ENCODE data around the gene GNMT. TPM values are rescaled to one million over a fixed set of nuclear protein-coding genes. Genes with fewer than 3 reads are reported as not detected.
A peak's percentile ranks its signal among the peaks of the same experiment; 100 is the strongest.

The GNMT gene
- total RNA-seq, 1 experiment from 2014 or later = not detected

DNA sequence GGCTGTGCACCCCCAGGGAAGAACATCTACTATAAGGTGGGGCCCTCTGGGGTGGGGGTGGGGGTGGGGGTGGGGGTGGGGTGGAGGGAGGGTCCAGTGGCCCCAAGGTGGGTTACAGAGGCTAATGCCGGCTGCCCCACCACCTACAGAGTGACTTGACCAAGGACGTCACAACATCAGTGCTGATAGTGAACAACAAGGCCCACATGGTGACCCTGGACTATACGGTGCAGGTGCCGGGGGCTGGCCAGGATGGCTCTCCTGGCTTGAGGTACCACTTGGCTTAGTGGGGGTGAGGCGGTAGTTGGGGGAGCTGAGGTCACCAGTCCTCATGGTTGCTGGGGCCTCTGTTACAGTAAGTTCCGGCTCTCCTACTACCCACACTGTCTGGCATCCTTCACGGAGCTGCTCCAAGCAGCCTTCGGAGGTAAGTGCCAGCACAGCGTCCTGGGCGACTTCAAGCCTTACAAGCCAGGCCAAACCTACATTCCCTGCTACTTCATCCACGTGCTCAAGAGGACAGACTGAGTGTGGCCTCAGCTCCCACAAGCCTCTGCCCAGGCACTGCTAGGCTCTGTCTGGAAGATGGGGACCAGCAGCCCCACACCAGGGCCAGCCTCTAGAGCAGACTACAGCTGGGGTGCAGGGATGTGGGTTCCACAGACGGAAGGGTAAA is 2.8 kb downstream of the GNMT start:
- Histone ChIP-seq H3K27me3 (no peaks in the 10 kb centered on the region), H3K4me3 (no peak overlapping the region), H3K9me3 (replicated peaks) (no peaks in the 10 kb centered on the region), H3K36me3 (no peaks in the 10 kb centered on the region), H3K27ac (no peak overlapping the region), H3K4me1 (no peaks in the 10 kb centered on the region)
- DNase-seq = no peak

- DNase-seq = peak; percentile 42 to 52
- no peak overlapping the region for H3K27ac ChIP-seq
- H3K4me1 ChIP-seq = no peaks in the 10 kb centered on the region
- H3K27me3 ChIP-seq = no peaks in the 10 kb centered on the region
- H3K9me3 ChIP-seq (replicated peaks) = no peaks in the 10 kb centered on the region
- H3K36me3 ChIP-seq = no peaks in the 10 kb centered on the region
- H3K4me3 ChIP-seq = no peak overlapping the region
These were observed 3.5 kb downstream of the GNMT start for GRCh38 chr6:42963855-42964605.

DNA sequence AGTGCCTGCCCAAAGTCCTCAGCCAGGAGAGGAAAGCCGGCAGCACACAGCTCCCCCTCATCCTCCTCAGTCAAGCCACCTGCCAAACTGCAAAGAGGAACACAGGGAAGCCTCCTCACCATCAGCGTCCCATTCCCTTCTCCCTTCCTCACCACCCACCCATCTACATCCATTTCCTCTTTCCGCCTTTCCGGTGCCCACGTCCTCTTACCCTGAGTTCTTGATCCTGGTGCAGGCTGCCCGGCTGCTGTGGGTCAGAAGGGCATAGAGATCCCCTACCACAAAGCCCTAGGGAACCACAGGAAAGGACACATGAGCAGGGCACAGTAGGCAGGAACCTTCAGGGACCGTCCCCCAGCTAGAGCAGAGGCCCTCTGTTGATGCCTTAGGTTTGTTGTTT is 6.0 kb downstream of the GNMT start:
- no peak overlapping the region for H3K27ac ChIP-seq
- H3K36me3 ChIP-seq = no peaks in the 10 kb centered on the region
- H3K27me3 ChIP-seq = no peaks in the 10 kb centered on the region
- no peak overlapping the region for H3K4me3 ChIP-seq
- H3K4me1 ChIP-seq = peaks cover 5% of the 10 kb centered on the region; the same call in 1 of the 2 replicates
- no peaks in the 10 kb centered on the region for H3K9me3 ChIP-seq (replicated peaks)
- DNase-seq = no peak

GRCh38 chr6:42967228-42967627 is 6.7 kb downstream of the GNMT start:
- Histone ChIP-seq H3K36me3 (no peaks in the 10 kb centered on the region), H3K4me1 (peaks cover 5% of the 10 kb centered on the region; the same call in 1 of the 2 replicates), H3K4me3 (no peak overlapping the region)

GRCh38 chr6:42968126-42968701 is 7.7 kb downstream of the GNMT start:
- DNase-seq = no peak

More at GRCh38 chr6:42967228-42967627, 6.7 kb downstream of the GNMT start:
- no peak overlapping the region for H3K27ac ChIP-seq
- no peaks in the 10 kb centered on the region for H3K9me3 ChIP-seq (replicated peaks)
- H3K27me3 ChIP-seq = no peaks in the 10 kb centered on the region
- DNase-seq = no peak

DNA sequence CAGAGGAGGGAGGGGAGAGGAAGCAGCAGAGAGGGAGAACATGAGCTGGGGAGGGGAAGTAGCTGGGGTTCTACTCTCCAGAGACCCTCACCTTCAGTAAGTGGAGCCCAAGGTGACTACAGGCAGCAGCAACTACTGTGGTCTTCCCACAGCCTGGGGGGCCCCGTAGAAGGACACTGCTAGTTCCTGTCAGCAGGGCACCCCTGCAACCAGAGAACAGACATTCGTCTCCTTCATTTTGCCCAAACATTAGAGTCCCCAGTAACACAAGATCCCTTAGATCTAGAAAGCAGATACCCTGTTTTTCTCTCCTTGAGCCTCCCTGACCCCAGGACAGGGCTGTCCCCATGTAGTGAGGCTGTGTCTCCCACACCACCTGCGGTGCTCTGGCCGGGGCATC is 8.2 kb downstream of the GNMT start:
- H3K4me1 ChIP-seq = peaks cover 5% of the 10 kb centered on the region; the same call in 1 of the 2 replicates
- no peaks in the 10 kb centered on the region for H3K9me3 ChIP-seq (replicated peaks)
- H3K36me3 ChIP-seq = peaks cover 3% of the 10 kb centered on the region; the same call in 1 of the 2 replicates
- H3K27me3 ChIP-seq = no peaks in the 10 kb centered on the region
- no peak for DNase-seq
- no peak overlapping the region for H3K27ac ChIP-seq
- no peak overlapping the region for H3K4me3 ChIP-seq

More at GRCh38 chr6:42968126-42968701, 7.7 kb downstream of the GNMT start:
- H3K4me3 ChIP-seq = no peak overlapping the region
- H3K36me3 ChIP-seq = no peaks in the 10 kb centered on the region
- H3K9me3 ChIP-seq (replicated peaks) = no peaks in the 10 kb centered on the region
- no peak overlapping the region for H3K27ac ChIP-seq
- H3K4me1 ChIP-seq = peaks cover 5% of the 10 kb centered on the region; the same call in 1 of the 2 replicates
- H3K27me3 ChIP-seq = no peaks in the 10 kb centered on the region

- Histone ChIP-seq H3K27me3 (no peaks in the 10 kb centered on the region), H3K9me3 (replicated peaks) (no peaks in the 10 kb centered on the region), H3K4me1 (peaks cover 5% of the 10 kb centered on the region; the same call in 1 of the 2 replicates), H3K36me3 (peaks cover 5% of the 10 kb centered on the region; the same call in 1 of the 2 replicates), H3K4me3 (no peak overlapping the region), H3K27ac (no peak overlapping the region)
- no peak for DNase-seq
These were observed 8.9 kb downstream of the GNMT start for GRCh38 chr6:42969431-42969830.

- H3K9me3 ChIP-seq (replicated peaks) = no peaks in the 10 kb centered on the region
- H3K36me3 ChIP-seq = peaks cover 5% of the 10 kb centered on the region; the same call in 1 of the 2 replicates
- peaks cover 5% of the 10 kb centered on the region; the same call in 1 of the 2 replicates for H3K4me1 ChIP-seq
- H3K4me3 ChIP-seq = no peak overlapping the region
- H3K27me3 ChIP-seq = no peaks in the 10 kb centered on the region
- no peak overlapping the region for H3K27ac ChIP-seq
- no peak for DNase-seq
These were observed 9.4 kb downstream of the GNMT start for GRCh38 chr6:42969934-42970333.

- Histone ChIP-seq H3K4me3 (no peak overlapping the region), H3K36me3 (peaks cover 5% of the 10 kb centered on the region; the same call in 1 of the 2 replicates), H3K4me1 (peaks cover 5% of the 10 kb centered on the region; the same call in 1 of the 2 replicates), H3K27me3 (no peaks in the 10 kb centered on the region), H3K9me3 (replicated peaks) (no peaks in the 10 kb centered on the region), H3K27ac (no peak overlapping the region)
- DNase-seq = no peak
These were observed 10.5 kb downstream of the GNMT start for GRCh38 chr6:42970871-42971612.

DNA sequence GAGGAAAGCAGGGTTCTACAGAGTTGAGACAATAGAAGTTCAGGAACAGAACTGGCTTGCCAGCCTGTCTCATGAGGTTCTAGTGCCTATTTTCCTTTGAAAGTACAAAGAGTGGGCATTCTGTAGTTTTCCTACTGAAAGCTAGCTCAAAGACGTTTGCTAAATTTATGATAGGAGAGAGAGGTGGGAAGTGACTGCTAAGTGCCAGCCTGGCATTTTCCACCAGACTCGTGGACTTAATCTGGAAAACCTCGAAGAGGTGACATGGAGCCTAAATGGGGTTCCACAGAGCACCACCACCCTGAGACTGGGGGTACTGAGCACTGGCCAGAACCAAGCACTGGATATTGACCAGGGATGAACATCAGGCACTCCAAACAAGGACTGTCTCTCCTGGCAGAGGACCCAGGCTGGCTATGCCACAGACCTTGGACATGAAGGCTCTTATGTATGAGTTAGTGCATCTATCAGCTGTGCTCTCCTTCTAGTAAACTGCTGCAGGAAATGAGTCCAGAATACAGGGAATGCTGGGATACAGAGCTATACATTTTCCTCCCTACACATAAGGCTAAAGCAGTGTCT is 11.3 kb downstream of the GNMT start:
- no peak for DNase-seq
- peaks cover 5% of the 10 kb centered on the region; the same call in 1 of the 2 replicates for H3K4me1 ChIP-seq
- H3K9me3 ChIP-seq (replicated peaks) = no peaks in the 10 kb centered on the region
- no peak overlapping the region for H3K27ac ChIP-seq
- H3K27me3 ChIP-seq = no peaks in the 10 kb centered on the region
- peaks cover 9% of the 10 kb centered on the region; the same call in 1 of the 2 replicates for H3K36me3 ChIP-seq
- no peak overlapping the region for H3K4me3 ChIP-seq

DNA sequence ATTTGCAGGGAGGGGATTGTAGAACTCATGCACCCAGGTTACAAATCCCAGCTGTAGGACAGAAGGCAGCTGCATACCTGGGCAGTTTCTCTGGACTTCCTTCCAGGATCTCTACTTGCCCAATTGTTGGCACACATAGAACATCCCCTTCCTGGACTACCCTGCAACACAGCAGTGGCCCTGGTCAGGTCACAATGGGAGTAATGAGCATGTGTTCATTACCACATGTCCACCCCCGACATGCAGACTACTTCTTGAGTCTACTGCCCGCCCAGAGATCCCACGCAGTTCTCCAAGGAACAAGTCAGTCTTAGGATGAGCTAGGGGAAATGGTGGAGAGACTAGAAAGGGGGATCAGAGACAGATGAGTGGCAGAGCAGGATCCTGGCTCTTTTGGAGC is 13.4 kb downstream of the GNMT start:
- peaks cover 5% of the 10 kb centered on the region; the same call in 1 of the 2 replicates for H3K4me1 ChIP-seq
- no peaks in the 10 kb centered on the region for H3K9me3 ChIP-seq (replicated peaks)
- no peaks in the 10 kb centered on the region for H3K27me3 ChIP-seq
- no peak overlapping the region for H3K4me3 ChIP-seq
- peaks cover 9% of the 10 kb centered on the region; the same call in 1 of the 2 replicates for H3K36me3 ChIP-seq
- DNase-seq = no peak
- no peak overlapping the region for H3K27ac ChIP-seq

DNA sequence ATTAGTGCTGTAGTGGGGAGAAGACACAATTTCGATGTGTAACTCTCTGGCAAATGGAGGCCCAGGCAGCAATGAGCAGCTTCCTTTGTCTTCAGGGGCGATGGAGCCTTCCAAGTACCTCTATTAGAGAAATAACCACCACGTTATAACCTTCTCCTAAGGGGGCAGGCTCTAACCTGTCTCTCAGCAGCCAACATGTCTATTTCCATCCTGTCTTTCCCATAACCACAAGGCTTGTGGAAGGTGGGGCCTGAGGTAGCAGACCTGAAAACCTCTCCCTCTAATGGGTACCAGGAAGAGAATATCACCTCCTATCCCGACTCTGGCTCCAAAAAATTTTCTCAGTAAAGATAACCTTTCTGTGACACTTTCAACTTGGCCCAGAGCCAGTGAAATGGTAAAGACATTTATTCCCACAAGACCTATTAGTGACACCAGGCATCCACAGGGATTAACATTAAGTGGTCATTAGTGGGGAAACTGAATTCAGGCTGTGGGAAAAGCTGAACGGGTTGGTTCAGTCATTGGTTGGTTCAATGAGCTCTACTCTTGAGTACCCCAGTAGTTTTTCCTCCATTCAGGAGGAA is 14.5 kb downstream of the GNMT start:
- H3K9me3 ChIP-seq (replicated peaks) = no peaks in the 10 kb centered on the region
- H3K4me1 ChIP-seq = peaks cover 5% of the 10 kb centered on the region; the same call in 1 of the 2 replicates
- no peak for DNase-seq
- no peak overlapping the region for H3K4me3 ChIP-seq
- peaks cover 9% of the 10 kb centered on the region; the same call in 1 of the 2 replicates for H3K36me3 ChIP-seq
- no peaks in the 10 kb centered on the region for H3K27me3 ChIP-seq
- H3K27ac ChIP-seq = no peak overlapping the region

- Histone ChIP-seq H3K4me3 (peak overlapping the region; percentile 75), H3K27ac (peak overlapping the region; percentile 3; the same call in 1 of the 2 replicates), H3K36me3 (peaks cover 9% of the 10 kb centered on the region; the same call in 1 of the 2 replicates), H3K4me1 (no peaks in the 10 kb centered on the region), H3K9me3 (replicated peaks) (no peaks in the 10 kb centered on the region), H3K27me3 (no peaks in the 10 kb centered on the region)
- peak; percentile 24 to 33 for DNase-seq
These were observed 17.9 kb downstream of the GNMT start for GRCh38 chr6:42978487-42978838.
